VCaP (cell line): Measurements from ENCODE around the gene SYNM.

Experiments
- H3K27ac ChIP-seq: fragments of 450-650 bp; 2 replicates; pipeline ENCODE4 v1.5.1; 2017
- TF ChIP-seq, protein P1 (sequence below): fragments of 450-650 bp; conservative IDR thresholded peaks from 2 replicates; pipeline ENCODE4 v1.5.1; 2017; ENCODE audit warnings: mild to moderate bottlenecking, moderate library complexity

The SYNM gene

DNA sequence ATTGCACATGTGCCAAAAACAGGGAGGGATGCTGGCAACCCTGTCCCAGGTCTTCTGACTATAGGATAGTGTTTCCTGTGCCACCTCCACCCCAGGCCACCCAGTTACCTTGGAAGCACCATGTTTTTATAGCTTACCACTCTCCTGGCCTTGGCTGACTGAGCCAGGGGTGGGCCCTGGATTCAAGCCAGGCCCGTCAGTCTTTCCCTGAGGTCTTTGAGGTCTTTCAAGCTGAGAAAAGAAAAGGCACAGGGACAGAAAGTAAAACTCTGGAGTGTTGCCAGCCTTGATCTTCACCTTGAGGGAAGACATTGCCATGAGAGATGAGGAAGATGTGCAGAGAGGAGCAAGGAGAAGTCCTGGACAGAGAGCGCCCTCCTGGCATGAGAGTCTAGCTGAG lies 46.3 kb downstream of the SYNM start:
- H3K27ac ChIP-seq, result no peak overlapping the region
- TF ChIP-seq, protein P1, sequence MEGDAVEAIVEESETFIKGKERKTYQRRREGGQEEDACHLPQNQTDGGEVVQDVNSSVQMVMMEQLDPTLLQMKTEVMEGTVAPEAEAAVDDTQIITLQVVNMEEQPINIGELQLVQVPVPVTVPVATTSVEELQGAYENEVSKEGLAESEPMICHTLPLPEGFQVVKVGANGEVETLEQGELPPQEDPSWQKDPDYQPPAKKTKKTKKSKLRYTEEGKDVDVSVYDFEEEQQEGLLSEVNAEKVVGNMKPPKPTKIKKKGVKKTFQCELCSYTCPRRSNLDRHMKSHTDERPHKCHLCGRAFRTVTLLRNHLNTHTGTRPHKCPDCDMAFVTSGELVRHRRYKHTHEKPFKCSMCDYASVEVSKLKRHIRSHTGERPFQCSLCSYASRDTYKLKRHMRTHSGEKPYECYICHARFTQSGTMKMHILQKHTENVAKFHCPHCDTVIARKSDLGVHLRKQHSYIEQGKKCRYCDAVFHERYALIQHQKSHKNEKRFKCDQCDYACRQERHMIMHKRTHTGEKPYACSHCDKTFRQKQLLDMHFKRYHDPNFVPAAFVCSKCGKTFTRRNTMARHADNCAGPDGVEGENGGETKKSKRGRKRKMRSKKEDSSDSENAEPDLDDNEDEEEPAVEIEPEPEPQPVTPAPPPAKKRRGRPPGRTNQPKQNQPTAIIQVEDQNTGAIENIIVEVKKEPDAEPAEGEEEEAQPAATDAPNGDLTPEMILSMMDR, result no peak

DNA sequence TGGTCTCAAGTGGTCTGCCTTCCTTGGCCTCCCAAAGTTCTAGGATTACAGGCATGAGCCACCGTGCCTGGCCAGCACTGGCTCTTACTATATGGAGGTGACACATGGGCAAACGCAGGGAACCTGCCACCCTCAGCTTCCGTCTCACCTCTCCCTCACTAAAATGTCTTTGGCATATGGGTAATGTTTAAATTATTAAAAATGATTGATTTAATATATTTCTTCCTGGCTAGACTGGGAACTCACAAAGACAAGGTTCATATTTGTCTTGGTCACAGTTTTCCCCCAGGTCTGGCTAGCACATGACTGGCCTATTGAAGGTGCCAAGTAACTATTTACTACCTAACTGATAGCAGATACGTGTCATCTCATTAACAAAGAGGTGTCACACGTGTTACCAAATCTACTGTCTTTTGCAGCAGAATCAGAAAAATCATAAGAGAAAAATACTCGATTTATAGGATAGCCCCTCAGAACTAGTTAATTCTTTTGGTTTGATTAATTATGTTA lies 48.2 kb downstream of the SYNM start:
- H3K27ac ChIP-seq, result peak overlapping the region; percentile 69
- TF ChIP-seq, protein P1, result no peak

DNA sequence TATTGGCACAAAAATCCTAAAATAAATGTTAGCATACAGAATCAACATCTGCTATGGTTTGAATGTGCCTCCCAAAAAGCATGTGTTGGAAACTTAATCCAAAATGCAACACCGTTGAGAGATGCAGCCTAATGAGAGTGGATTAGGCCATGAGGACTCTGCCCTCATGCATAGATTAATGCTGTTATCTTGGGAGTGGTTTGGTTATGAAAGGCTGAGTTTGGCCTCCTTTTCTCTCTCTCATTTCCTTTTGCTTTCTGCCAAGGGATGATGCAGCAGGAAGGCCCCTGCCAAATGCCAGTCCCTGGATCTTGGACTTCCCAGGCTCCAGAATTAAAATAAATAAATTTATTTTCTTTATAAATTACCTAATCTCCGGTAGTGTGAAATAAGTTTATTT lies 49.4 kb downstream of the SYNM start:
- peak overlapping the region; percentile 69 for H3K27ac ChIP-seq

DNA sequence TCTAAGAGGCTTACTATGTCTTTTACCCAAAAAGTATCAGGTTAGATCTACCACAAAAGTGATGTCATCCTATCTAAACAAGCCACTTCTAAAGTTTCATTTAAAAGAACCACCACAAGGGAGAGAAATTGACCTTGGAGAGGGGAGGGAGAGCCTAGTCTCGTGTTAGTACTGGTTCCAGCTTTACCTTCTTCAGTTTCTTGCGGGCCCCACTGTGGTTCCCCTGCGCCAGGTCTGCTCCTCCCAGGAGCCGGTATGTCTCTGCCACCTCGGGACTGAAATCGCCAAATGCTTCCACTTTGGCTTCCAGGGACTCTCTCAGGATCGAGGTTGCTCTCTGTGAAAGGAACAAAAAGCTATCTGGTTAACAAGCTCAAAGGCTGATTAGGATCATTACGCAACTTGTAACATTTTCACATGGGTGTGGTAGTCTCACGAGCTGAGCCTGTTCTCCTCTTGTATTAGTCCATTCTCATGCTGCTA lies 51.1 kb downstream of the SYNM start:
- peak overlapping the region; percentile 69 for H3K27ac ChIP-seq
- TF ChIP-seq, protein P1, result no peak

More for the DNA sequence above, 49.4 kb downstream of the SYNM start:
- TF ChIP-seq, protein P1, result no peak

DNA sequence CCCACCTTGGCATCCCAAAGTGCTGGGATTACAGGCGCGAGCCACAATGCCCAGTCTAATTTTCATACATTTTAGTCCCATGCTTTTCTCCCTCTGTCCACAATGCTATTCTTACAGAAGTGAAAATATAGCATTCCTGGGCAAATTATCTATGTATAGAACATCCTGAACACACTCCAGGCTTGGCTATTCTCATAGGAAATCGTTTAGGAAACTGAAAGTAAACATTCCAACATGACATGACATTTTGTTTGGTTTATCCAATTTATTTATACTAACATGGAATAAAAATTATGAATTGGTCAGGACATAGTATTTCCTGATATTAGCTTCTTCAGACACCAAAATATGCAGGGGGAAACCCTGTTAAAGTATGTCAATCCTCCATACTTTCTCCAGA lies 52.6 kb downstream of the SYNM start:
- no peak overlapping the region; the same call in 1 of the 2 replicates for H3K27ac ChIP-seq
- TF ChIP-seq, protein P1, result no peak

DNA sequence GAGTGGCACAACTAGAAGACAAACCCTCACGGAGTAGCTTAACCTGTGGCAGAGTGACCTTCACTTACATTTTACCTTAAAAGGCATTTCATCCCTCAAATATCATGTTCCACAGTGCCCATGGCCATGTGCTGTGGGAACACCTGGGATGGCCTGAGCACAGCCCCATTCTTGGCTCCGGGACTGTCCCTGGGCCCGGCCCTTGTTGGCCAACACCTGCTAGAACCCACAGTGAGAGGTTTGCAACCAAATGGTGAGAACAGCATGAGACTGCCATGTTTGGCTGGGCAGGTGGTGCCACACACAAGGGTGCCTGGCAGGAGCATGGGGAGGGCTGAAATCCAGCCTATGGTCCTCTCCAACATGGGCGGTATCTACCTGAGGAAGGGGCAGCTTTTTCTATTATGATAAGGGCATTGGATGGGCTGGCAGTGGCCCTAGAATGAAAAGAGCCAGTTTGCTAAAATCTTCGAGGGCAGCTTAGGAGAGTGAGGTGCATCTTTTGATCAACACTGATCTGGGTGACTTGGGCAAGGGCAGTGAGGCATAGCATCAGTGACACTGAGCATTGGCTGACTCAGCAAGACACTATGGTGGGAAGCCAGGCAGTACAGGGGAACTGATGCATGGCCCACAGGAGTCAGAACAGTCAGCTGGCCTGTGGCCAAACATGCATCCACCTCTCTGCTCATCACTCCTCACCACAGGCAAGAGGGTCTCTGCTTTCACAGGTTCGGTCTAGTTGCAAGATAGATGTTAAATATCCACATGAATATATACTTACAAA lies 53.9 kb downstream of the SYNM start:
- TF ChIP-seq, protein P1, result no peak
- H3K27ac ChIP-seq, result no peak overlapping the region

DNA sequence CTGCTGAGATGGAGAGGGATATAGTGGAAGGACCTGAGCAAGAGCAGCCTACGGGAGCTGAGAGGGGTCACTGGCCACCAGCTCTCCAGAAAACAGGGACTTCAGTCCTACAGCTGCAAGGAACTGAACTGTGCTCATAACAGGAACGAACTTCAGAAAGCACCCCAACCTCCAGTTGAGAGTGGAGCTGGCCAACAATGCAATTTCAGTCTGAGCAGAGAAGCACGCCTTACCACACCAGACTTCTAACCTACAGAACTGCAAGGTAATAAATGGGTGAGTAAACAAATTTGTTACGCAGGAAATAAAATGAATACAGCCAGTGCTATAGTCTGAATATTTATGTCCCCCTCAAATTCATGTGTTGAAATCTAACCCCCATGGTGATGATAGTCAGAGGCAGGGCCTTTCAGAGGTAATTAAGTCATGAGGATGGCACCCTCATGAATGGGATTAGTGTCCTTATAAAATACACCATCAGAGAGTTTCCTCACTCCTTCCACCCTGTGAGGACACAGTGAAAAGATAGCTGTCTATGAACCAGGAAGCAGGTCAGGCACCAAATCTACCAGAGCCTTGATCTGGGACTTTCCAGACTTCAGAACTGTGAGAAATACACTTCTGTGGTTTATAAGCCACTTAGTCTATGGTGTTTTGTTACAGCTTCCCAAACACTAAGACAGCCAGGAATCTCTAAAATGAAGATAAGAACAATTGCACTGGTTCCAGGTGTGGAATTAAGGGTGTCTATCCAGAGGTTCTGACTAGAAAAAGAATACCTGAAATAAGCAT lies 58.6 kb downstream of the SYNM start:
- H3K27ac ChIP-seq, result no peak overlapping the region; the same call in 1 of the 2 replicates
- TF ChIP-seq, protein P1, result no peak
